Panc1 (cell line): ENCODE measurements around the gene IQCC. TPM values are rescaled to one million over a fixed set of nuclear protein-coding genes. Genes with fewer than 3 reads are reported as not detected.

Experiments
- ATAC-seq: fragments of 200-7000 bp; cut with Tn5 transposase; 2 replicates; pipeline ENCODE4 v1.9.1; 2020; ENCODE audit warnings: mild to moderate bottlenecking, moderate library complexity
- BruUV-seq: library from RNA; stranded (reverse); fragments of 400-500 nt; replicated peaks from 2 replicates; lab custom pipeline; 2021; lab: Mats Ljungman, UMichigan
- CTCF ChIA-PET: fragments of 300-600 bp; sonication (Branson Sonifier 250); formaldehyde crosslinking; loops from one replicate; lab custom pipeline; 2022; ENCODE audit warnings: antibody characterized with exemption; lab: Charles Lee
- POLR2A ChIA-PET: fragments of 300-600 bp; sonication (Branson Sonifier 250); formaldehyde crosslinking; loops from one replicate; lab custom pipeline; 2022; ENCODE audit warnings: antibody characterized with exemption; lab: Charles Lee
- DNase-seq: peaks from one replicate; pipeline ENCODE4 v3.0.0-alpha.2; 2010; ENCODE audit warnings: low read depth, low spot score
- H3K27ac ChIP-seq: 2 replicates; pipeline ENCODE4 v1.5.1; 2011; ENCODE audit warnings: mild to moderate bottlenecking, low read length, inconsistent platforms
- H3K27me3 ChIP-seq: fragments of 200-500 bp; sonication (Bioruptor generic); 2 replicates; pipeline ENCODE4 v1.6.0; 2014; ENCODE audit warnings: low read length, inconsistent platforms; ENCODE audit not compliant: control insufficient read depth, insufficient read depth
- H3K36me3 ChIP-seq: fragments of 200-500 bp; sonication (Bioruptor generic); 2 replicates; pipeline ENCODE4 v1.5.1; 2014; ENCODE audit warnings: inconsistent platforms, mild to moderate bottlenecking, low read length, moderate library complexity; ENCODE audit not compliant: control insufficient read depth, insufficient read depth
- H3K4me1 ChIP-seq: 2 replicates; pipeline ENCODE4 v1.5.1; 2011; ENCODE audit warnings: inconsistent platforms, mild to moderate bottlenecking, low read length, moderate library complexity; ENCODE audit not compliant: control insufficient read depth, insufficient read depth
- H3K4me3 ChIP-seq, 2 experiments: 2 replicates each; pipeline ENCODE4 v1.5.1; 2011 to 2012; ENCODE audit warnings: low read depth in 2 of 2, low read length in 2 of 2, mild to moderate bottlenecking in 2 of 2, inconsistent platforms in 1 of 2, moderate library complexity in 1 of 2
- H3K9me3 ChIP-seq: fragments of 200-500 bp; sonication (Bioruptor generic); 2 replicates; pipeline ENCODE4 v1.5.1; 2014; ENCODE audit warnings: low read depth, mild to moderate bottlenecking, inconsistent platforms, low read length, moderate library complexity; ENCODE audit not compliant: control insufficient read depth, insufficient read depth
- CTCF ChIP-seq: fragments of 450-650 bp; IDR thresholded peaks from 2 replicates; pipeline ENCODE4 v1.5.1; 2017; ENCODE audit warnings: mild to moderate bottlenecking
- POLR2AphosphoS5 ChIP-seq: IDR thresholded peaks from 2 replicates; pipeline ENCODE4 v1.6.1; 2012; ENCODE audit warnings: mild to moderate bottlenecking, low read depth, low read length, moderate library complexity
- REST ChIP-seq, 2 experiments: IDR thresholded peaks; 2 replicates each; pipeline ENCODE4 v1.6.1; 2011 to 2012; ENCODE audit warnings: low read depth in 2 of 2, control low read depth in 1 of 2, low read length in 1 of 2, mild to moderate bottlenecking in 1 of 2, moderate library complexity in 1 of 2; ENCODE audit not compliant: insufficient read depth in 1 of 2
- TCF7L2 ChIP-seq: IDR thresholded peaks from 2 replicates; pipeline ENCODE4 v1.6.1; 2011; ENCODE audit warnings: mild to moderate bottlenecking, low read depth, low read length, inconsistent platforms
- in situ Hi-C: cut with HindIII; loops from 2 replicates; pipeline ENCODE4 v1.10.0; 2016; ENCODE audit warnings: low sequenced_read_pairs, low pct_unique_long_range_greater_than_20kb
- intact Hi-C: fragments of 100-400 bp; cut with micrococcal nuclease; formaldehyde crosslinking; loops from one replicate; pipeline ENCODE4 v1.10.0; 2022; ENCODE audit not compliant: unreplicated experiment
- total RNA-seq: library from RNA; stranded (reverse); gene quantifications from one replicate; pipeline ENCODE4 v1.2.1, GENCODE V29; 2021; ENCODE audit not compliant: unreplicated experiment

The IQCC gene
- total RNA-seq, 1 experiment from 2014 or later: 4.4 TPM

DNA sequence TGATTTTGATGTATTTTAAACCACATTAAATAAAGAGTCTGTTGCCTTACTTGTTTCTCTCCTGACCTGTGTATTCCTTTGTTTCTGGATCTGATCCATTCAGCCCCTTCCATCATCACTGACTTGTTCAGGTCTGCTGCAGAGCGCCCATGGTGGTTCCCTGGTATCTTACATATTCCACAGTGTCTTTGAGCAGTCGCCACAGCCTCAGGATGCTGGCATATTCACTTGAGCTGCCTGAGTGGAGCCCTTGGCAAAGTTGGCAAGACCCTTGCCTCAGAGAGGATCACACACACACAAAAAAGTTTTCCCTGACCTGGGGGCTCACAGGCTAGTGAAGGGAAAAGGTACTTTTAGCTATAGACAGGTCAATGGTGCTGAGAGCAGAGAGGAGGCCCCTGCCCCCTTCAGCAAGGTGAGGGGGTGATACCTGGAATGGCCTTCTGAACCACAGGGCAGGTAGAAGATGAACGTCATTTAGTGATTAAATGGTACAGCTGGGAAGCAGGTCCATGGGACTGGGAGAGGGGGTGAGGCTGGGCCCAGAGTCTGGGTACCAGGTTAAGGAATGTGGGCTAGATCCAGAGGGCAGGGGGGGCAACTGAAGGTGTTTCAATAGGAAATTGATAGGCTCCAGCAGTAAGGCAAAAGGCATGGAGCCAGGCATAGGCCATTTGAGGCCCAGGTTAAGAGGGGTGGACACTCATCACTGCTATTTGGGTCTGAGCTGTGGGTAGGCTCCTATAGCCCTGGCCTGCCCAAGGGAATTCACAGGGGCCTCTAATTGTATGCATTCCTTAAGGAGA, 7.0 kb upstream of the IQCC start:
- DNase-seq (no peak), ATAC-seq (peak; percentile 3; the same call in 1 of the 2 replicates)
- ChIA-PET CTCF (no interaction called here), POLR2A (interaction anchor here (0.5 to 0.6 kb wide), 2 partner anchors 52 to 614 kb away, joined by 11 to 14 read pairs; no protein-coding TSS in a partner anchor)
- no TSS peak for BruUV-seq
- intact Hi-C loops (no loop called here), in situ Hi-C loops (no loop called here)
- Histone ChIP-seq H3K36me3 (peaks cover 11% of the 10 kb centered on the region; the same call in 1 of the 2 replicates), H3K27me3 (no peaks in the 10 kb centered on the region), H3K27ac (no peak overlapping the region), H3K4me3 (no peak overlapping the region), H3K9me3 (no peaks in the 10 kb centered on the region), H3K4me1 (peaks cover 49% of the 10 kb centered on the region)
- TF ChIP-seq POLR2AphosphoS5: peak; percentile 69
- TF ChIP-seq TCF7L2: no peak
- TF ChIP-seq CTCF: no peak

GRCh38 chr1:32199043-32199716, 6.3 kb upstream of the IQCC start:
- Histone ChIP-seq H3K36me3 (peaks cover 11% of the 10 kb centered on the region; the same call in 1 of the 2 replicates), H3K4me3 (no peak overlapping the region), H3K9me3 (no peaks in the 10 kb centered on the region), H3K27ac (peak overlapping the region; percentile 81), H3K4me1 (peaks cover 51% of the 10 kb centered on the region), H3K27me3 (no peaks in the 10 kb centered on the region)
- ChIA-PET POLR2A (interaction anchor here (0.5 kb wide), 1 partner anchor 615 kb away, joined by 11 read pairs; no protein-coding TSS in a partner anchor), CTCF (no interaction called here)
- ATAC-seq (peak; percentile 8; the same call in 1 of the 2 replicates), DNase-seq (no peak)
- no peak for TF ChIP-seq TCF7L2
- TF ChIP-seq POLR2AphosphoS5: 0 out of 2 replicates have a peak, but pooled peaks have one; percentile 55
- TF ChIP-seq CTCF: no peak
- TF ChIP-seq REST (IDR thresholded peaks at IDR 0.05; ENCODE audit: insufficient read depth in 1 of 2, low read depth in 2 of 2, low read length in 1 of 2): no peak
- no TSS peak for BruUV-seq
- intact Hi-C loops (no loop called here), in situ Hi-C loops (no loop called here)
